Kidney (tissue), 14 donors: ENCODE measurements around the gene ATXN7L1. TPM values are rescaled to one million over a fixed set of nuclear protein-coding genes. Genes with fewer than 3 reads are reported as not detected.

Experiments used
- DNase-seq, 5 donors: peaks; one replicate each; pipeline ENCODE4 v3.0.0-alpha.2; 2013 to 2020
- FAIRE-seq: peaks from 2 replicates; lab custom pipeline; 2012; peaks lifted over from hg19 to GRCh38; lab: Jason Lieb, UNC
- H3K27ac ChIP-seq, 2 donors: one replicate each; pipeline ENCODE4 v1.7.0; 2013; ENCODE audit warnings: low read depth in 2 of 2, low read length in 2 of 2, inconsistent platforms in 1 of 2
- H3K27me3 ChIP-seq: one replicate; pipeline ENCODE4 v1.7.1; 2013; ENCODE audit warnings: low read length, inconsistent platforms; ENCODE audit not compliant: control insufficient read depth, insufficient read depth
- H3K36me3 ChIP-seq, 3 donors: one replicate each; pipeline versions ENCODE4 v1.7.0 to v1.7.1; 2013; ENCODE audit warnings: low read length in 3 of 3, control low read depth in 1 of 3, inconsistent platforms in 1 of 3; ENCODE audit not compliant: insufficient read depth in 3 of 3, control insufficient read depth in 2 of 3
- H3K4me1 ChIP-seq, 3 donors: one replicate each; pipeline versions ENCODE4 v1.7.0 to v1.7.1; 2013; ENCODE audit warnings: low read length in 3 of 3, inconsistent platforms in 1 of 3, low read depth in 1 of 3; ENCODE audit not compliant: control insufficient read depth in 2 of 3, insufficient read depth in 2 of 3
- H3K4me3 ChIP-seq, 3 donors: one replicate each; pipeline versions ENCODE4 v1.7.0 to v1.8.1; 2013; ENCODE audit warnings: low read length in 3 of 3, control low read depth in 1 of 3, inconsistent platforms in 1 of 3
- H3K9ac ChIP-seq, 3 donors: one replicate each; pipeline versions ENCODE4 v1.7.0 to v1.7.1; 2013; ENCODE audit warnings: low read length in 3 of 3, control low read depth in 1 of 3, inconsistent platforms in 1 of 3
- H3K9me3 ChIP-seq, 3 donors: one replicate each; pipeline versions ENCODE4 v1.7.0 to v1.7.1; 2013; ENCODE audit warnings: low read length in 3 of 3, control low read depth in 1 of 3, inconsistent platforms in 1 of 3; ENCODE audit not compliant: control insufficient read depth in 2 of 3, insufficient read depth in 1 of 3
- CTCF ChIP-seq: IDR thresholded peaks from 3 replicates; pipeline ENCODE4 v1.5.1; 2012; ENCODE audit warnings: mild to moderate bottlenecking, moderate library complexity, borderline replicate concordance; ENCODE audit not compliant: insufficient read depth; ENCODE audit errors: extremely low read depth
- intact Hi-C: fragments of 100-400 bp; cut with DNase I; formaldehyde crosslinking; loops from one replicate; pipeline ENCODE4 v1.11.1; 2022
- polyA plus RNA-seq: library from polyadenylated mRNA; stranded (reverse); fragments of 350-450 nt; fragmentation: Illumina TruSeq; extraction: RNeasy Lipid Tissue Mini Kit (QIAGEN cat#74804); gene quantifications from one replicate; pipeline ENCODE4 v1.2.3, GENCODE V29; 2014; ENCODE audit warnings: low read depth, low replicate concordance; ENCODE audit not compliant: insufficient read depth
- total RNA-seq: library from RNA; stranded (reverse); fragmentation: NEBNext Ultra II Directional; extraction: Animal tissue kit (Norgen Biotek cat#: 25700); gene quantifications from one replicate; pipeline ENCODE4 v1.2.1, GENCODE V29; 2021
- donor health status: control.
- donor health status: control.
- donor health status: control.
- donor health status: control.
- donor health status: control.
- donor health status: DM: yes; HTN: yes; CAD: no.
- donor health status: Normal renal cell carcinoma (clear cell type).

ATXN7L1 gene
- total and polyA plus RNA-seq, 2 donors from 2014 or later: 12.5 to 18.5 TPM

GRCh38 chr7:105693576-105693975 is 182.8 kb downstream of the ATXN7L1 start:
- no peak for DNase-seq
- H3K4me3 ChIP-seq: no peak overlapping the region
- no peak overlapping the region for H3K27ac ChIP-seq
- H3K27me3 ChIP-seq: no peaks in the 10 kb centered on the region
- no peak for FAIRE-seq
- no peak for TF ChIP-seq CTCF
- no peaks in the 10 kb centered on the region for H3K36me3 ChIP-seq
- H3K9ac ChIP-seq: no peak overlapping the region
- no peaks in the 10 kb centered on the region for H3K9me3 ChIP-seq
- H3K4me1 ChIP-seq: peaks cover 0 to 5% (median 0%) of the 10 kb centered on the region in 3 donors
- intact Hi-C loops: no loop called here

- intact Hi-C loops: no loop called here
- H3K9ac ChIP-seq: peak overlapping the region in 2 of 3 donors; percentile 3 to 57
- H3K27me3 ChIP-seq: no peaks in the 10 kb centered on the region
- peak overlapping the region; percentile 31 to 68 (median 64) for H3K4me3 ChIP-seq
- no peak for TF ChIP-seq CTCF
- DNase-seq: peak; percentile 57 to 90 (median 75)
- no peak for FAIRE-seq
- H3K36me3 ChIP-seq: no peaks in the 10 kb centered on the region
- peak overlapping the region; percentile 16 to 32 for H3K27ac ChIP-seq
- no peaks in the 10 kb centered on the region for H3K9me3 ChIP-seq
- H3K4me1 ChIP-seq: peaks cover 0 to 5% (median 0%) of the 10 kb centered on the region in 3 donors
Measured at GRCh38 chr7:105691680-105692564, 184.5 kb downstream of the ATXN7L1 start.

- TF ChIP-seq CTCF: no peak
- no peaks in the 10 kb centered on the region for H3K9me3 ChIP-seq
- intact Hi-C loops: no loop called here
- DNase-seq: peak in 2 of 5 donors; percentile 43 to 62
- peak overlapping the region; percentile 31 to 68 (median 64) for H3K4me3 ChIP-seq
- FAIRE-seq: no peak
- peaks cover 0 to 5% (median 0%) of the 10 kb centered on the region in 3 donors for H3K4me1 ChIP-seq
- peak overlapping the region; percentile 1 to 57 (median 3) for H3K9ac ChIP-seq
- no peaks in the 10 kb centered on the region for H3K27me3 ChIP-seq
- H3K36me3 ChIP-seq: no peaks in the 10 kb centered on the region
- H3K27ac ChIP-seq: peak overlapping the region; percentile 56 to 64
Measured at GRCh38 chr7:105691082-105691679, 185.2 kb downstream of the ATXN7L1 start.
